HG03521 (cell line): ENCODE results near the gene EPHA10.
"Not testable (repeated sequence)": the region's sequence is repeated elsewhere in the genome, so short reads cannot be mapped to it uniquely, and the experiment has no call there.

ENCODE experiments used
- ATAC-seq: cut with Tn5 transposase; IDR thresholded peaks from one replicate; pipeline ENCODE4 v1.9.1; 2021; ENCODE audit warnings: mild to moderate bottlenecking, moderate library complexity; ENCODE audit not compliant: unreplicated experiment

The EPHA10 gene

GRCh38 chr1:37738619-37739018, 26.3 kb downstream of the EPHA10 start:
- ATAC-seq: not testable (repeated sequence)

GRCh38 chr1:37737975-37738374, 26.9 kb downstream of the EPHA10 start:
- ATAC-seq: not testable (repeated sequence)

GRCh38 chr1:37734629-37735591, 30.0 kb downstream of the EPHA10 start:
- no peak for ATAC-seq

- ATAC-seq: no peak
These were observed 32.7 kb downstream of the EPHA10 start for GRCh38 chr1:37732111-37732780.

GRCh38 chr1:37731312-37732019, 33.5 kb downstream of the EPHA10 start:
- ATAC-seq: no peak

GRCh38 chr1:37730376-37730775, 34.5 kb downstream of the EPHA10 start:
- no peak for ATAC-seq

GRCh38 chr1:37728416-37728815, 36.5 kb downstream of the EPHA10 start:
- no peak for ATAC-seq

- no peak for ATAC-seq
These were observed 38.0 kb downstream of the EPHA10 start for GRCh38 chr1:37726751-37727585.

- no peak for ATAC-seq
These were observed 38.9 kb downstream of the EPHA10 start for GRCh38 chr1:37725851-37726613.

GRCh38 chr1:37724575-37724974, 40.3 kb downstream of the EPHA10 start:
- no peak for ATAC-seq

GRCh38 chr1:37723390-37724078, 41.4 kb downstream of the EPHA10 start:
- no peak for ATAC-seq

GRCh38 chr1:37723072-37723389, 41.9 kb downstream of the EPHA10 start:
- ATAC-seq: no peak

GRCh38 chr1:37722181-37723071, 42.5 kb downstream of the EPHA10 start:
- no peak for ATAC-seq

- no peak for ATAC-seq
These were observed 43.4 kb downstream of the EPHA10 start for GRCh38 chr1:37721565-37721964.

GRCh38 chr1:37720231-37721130, 44.4 kb downstream of the EPHA10 start:
- ATAC-seq: no peak

GRCh38 chr1:37719572-37720195, 45.2 kb downstream of the EPHA10 start:
- ATAC-seq: no peak
